ENCODE measurements around the gene DOCK4.

Gene DOCK4

DNA sequence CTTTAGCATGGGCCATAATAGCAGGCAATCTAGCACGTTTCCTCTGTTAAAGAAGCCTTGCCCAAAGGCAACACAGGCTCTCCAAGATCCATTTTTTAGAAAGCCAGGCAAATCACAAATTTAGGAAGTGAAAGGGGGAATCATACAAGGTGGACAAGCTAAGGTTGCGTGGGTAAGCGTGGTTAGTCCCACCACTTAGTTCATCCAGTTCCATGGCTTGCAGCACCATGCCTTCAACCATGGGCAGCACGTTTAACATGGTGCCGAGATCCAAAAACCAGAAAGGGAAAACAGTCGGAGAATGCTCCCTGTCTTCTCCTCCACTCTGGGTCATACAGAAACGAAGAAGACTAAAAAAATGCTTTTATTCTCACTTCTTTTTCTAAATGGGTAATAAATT, 409.5 kb downstream of the DOCK4 start:
- DNase-seq: peak in 1 of 2 donors; percentile 16

DNA sequence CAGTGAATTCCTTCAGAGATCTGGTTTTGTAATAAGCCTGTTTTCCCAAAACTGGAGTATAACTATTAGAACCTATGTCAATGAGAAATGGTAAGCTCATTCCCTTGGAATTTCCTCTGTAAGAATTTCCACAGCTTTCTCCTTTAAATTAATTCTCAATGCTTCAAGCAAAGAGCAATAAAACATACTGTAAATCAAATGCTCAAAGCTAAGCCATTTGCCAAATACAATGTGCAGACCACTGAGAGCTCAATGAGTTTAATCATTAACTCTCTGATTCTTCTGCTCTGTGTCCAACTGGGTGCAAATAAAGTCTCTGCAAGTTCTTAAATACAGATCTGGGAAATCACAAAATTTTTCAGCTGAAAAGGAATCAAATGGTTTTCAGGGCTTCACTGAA, 416.3 kb downstream of the DOCK4 start:
- DNase-seq: no peak

- no peak for DNase-seq
Measured at GRCh38 chr7:111789048-111789320, 417.2 kb downstream of the DOCK4 start.

GRCh38 chr7:111788286-111789047, 417.7 kb downstream of the DOCK4 start:
- DNase-seq: no peak

DNA sequence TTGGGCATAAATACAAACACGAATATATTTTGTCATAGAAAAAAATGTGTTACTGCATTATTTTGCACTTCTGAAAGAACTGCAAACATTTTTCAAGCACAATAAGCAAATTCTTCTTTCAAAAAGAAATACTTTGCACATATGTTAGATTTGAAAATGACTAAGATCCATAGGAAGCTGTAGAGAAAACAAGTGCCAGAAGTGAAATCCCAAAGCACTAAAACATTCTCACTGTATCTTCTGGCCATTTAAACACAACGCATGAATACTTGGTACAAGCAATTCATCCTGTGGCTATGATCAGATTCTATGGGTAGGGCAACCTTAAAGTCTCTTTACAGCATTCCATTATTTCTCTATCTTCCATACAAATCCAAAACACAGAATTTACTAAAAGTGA, 418.5 kb downstream of the DOCK4 start:
- DNase-seq: no peak

GRCh38 chr7:111787099-111787498, 419.1 kb downstream of the DOCK4 start:
- DNase-seq: no peak

- no peak for DNase-seq
Measured at GRCh38 chr7:111785076-111785475, 421.1 kb downstream of the DOCK4 start.

- no peak for DNase-seq
Measured at GRCh38 chr7:111784296-111784695, 421.9 kb downstream of the DOCK4 start.

DNA sequence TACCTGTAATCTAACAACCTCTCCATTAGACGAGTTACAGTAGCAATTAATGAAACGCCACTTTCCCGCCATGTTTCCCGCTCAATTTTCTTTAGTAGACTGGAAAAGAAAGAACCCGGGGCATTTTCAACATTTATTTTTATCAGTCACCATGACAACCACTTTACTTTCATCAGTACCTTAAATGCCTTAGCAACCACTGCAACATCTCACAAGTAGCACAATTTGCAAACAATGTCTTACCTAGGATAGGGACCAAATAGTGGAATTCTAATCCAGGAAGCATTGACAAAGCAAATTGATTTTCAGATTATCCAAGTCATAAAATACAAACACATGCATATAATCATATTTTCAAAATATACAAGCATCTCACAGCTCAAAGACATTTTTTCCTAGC, 422.3 kb downstream of the DOCK4 start:
- DNase-seq: no peak

GRCh38 chr7:111780527-111780926, 425.7 kb downstream of the DOCK4 start:
- no peak for DNase-seq

DNA sequence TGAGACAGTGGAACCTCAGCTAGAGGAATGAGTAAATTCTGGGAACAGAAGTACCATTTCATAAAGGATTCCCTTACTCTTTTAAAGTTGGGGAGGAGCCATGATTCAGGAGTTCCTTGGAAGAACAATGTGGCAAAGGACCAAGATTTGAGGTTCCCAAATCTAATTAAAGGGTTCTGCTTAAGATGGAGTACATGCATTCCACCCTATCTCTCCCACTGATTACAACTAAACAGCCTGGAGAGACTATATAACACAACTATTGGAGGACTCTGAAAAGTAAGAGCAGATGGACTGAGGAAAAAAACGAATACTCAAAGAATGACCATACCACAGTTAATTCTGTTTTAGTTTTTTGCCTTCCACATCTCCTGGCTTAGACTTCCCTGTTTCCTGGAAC, 431.0 kb downstream of the DOCK4 start:
- no peak for DNase-seq

DNA sequence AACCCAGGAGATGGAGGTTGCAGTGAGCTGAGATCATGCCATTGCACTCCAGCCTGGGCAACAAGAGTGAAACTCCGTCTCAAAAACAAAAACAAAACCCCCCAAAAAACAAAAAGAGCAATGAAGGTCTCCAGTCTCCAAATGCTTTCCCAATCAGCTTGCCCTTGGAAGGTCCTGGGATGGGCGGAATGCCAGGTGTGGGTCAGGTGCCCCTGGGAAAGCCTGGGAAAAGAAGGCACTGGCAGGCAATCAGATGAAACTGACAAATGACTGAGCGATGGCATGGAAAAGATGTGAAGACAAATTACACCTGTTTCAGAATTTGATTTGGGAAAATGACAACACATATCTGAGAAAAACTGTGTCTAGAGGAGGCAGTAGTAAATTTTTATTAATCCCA, 433.5 kb downstream of the DOCK4 start:
- no peak for DNase-seq

DNA sequence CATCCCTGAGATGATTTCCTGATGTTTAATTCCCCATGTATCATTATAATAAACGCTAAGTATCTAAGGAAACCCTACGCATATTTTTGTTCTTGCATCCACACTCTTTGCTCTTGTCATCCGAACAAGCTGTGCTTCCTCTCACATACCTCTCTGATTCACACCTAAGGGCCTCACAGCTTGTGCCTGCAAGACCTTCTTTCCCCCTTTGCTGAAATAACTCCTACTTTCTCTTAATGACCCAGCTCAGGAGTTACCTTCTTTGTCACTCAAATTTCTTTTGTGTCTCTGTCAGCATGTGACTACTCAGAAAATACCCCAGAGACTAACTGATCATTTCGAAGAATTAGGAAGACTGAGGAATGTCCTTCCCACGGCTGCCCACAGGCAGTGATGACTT, 434.6 kb downstream of the DOCK4 start:
- DNase-seq: no peak

DNA sequence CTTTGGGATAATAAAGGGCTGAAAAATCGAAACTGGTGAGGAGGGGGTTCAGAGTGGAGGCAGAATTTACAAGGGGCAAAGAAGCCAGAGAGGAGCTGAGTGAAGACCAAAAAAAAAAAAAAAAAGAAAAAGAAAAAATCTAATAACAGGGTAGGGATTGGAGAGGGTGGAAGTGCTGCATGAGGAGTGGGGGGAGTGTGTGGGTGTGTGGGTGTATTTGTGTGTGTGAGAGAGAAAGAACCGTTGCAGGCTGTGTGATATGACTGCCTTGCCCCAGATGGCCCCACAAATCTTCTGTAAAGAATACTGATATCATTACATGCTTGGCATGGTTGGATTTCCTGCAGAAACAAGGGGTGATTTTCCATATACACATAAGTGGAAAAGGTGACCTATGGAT, 436.1 kb downstream of the DOCK4 start:
- no peak for DNase-seq

DNA sequence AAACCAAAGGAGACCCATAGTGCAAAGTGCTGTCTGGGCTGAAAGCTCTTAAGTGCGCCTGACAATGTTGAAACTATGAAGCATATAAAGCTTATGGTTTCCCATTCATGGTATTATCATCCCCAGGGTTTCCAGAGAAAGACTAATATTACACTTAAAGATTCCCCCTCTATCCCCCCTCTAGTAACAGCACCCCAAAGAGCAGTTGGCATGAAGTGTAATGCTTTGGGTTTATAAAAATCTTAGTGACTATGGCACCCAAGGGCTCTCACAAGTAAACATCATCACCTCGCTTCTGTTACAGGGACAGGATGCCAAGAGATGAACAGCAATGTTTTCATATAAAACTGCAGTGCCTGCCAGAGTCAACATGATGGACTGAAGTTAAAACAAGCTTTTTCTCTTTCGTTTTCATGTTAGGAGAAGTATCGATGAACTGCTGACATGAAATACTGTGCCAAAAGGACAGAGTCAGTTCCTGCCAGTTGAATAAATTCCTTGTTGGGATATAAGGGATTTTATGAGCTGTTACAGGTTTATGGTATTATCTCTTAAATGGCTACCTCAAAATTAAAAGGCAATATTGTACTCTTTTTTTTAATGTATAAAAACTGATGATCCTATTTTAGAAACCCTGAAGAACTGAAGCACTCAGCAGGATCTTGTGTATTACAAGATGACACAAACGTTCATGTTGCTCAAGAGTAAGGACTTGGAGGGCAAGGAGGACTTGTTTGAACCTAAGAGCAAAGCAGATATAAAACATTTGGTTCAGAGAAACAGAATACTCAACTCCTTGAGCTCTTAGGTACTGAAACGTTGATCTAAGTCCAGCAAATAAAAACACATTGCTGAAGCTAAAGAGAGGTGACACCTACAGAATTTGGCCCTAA, 440.2 kb downstream of the DOCK4 start:
- DNase-seq: no peak

DNA sequence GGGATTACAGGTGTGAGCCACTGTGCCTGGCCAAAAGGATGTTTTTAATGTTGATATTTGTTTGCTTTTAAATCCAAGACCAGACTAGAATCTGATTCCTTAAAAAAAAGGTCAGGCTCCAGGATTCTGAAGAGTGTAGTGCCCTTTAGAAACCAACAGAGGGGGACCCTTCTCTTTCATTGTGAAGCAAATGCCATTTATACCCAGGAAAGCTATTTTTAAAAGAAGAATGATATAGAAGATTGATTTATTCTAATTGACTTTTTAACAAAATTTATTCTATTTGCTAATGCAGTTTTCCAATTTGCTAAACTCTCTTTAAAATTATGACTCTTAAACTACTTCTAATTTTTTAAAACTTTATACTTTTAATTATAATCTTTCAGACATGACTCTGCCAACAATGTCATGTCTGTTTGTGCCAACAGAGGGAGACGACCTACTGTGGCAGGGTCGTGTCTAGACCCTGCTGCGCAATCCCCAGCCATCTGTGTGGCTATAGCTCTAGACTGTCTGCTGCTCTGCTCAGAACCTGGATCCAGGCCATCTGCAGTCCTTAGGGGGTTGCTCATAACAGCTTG, 442.9 kb downstream of the DOCK4 start:
- DNase-seq: no peak

- DNase-seq: no peak
Measured at GRCh38 chr7:111762799-111763198, 443.4 kb downstream of the DOCK4 start.

GRCh38 chr7:111762211-111762610, 444.0 kb downstream of the DOCK4 start:
- no peak for DNase-seq

GRCh38 chr7:111760043-111760442, 446.2 kb downstream of the DOCK4 start:
- no peak for DNase-seq

GRCh38 chr7:111758332-111758731, 447.9 kb downstream of the DOCK4 start:
- no peak for DNase-seq

DNA sequence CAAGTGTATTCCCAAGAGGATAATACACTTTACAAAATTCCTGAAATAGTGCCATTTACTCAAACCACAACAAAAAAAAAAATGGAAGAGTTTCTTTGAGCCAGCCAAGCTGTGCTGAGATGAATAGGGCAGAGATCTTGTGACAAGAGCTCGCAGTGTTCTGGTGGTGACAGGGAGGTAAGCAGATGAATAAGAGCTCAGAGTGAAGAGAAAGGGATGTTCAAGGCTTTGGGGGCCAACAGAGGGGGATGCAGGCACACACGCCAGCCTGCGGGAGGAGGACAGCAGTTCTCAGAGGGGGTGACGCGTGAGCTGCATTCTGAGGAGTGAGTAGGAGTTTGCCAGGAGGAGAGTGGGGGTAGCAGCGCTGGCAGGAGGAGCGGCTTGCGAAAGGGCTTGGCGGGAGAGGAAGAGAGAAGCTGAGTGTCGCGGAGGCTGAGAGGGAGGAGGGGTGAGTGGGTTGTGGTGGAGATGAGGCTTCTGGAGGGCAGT, 449.5 kb downstream of the DOCK4 start:
- DNase-seq: no peak

DNA sequence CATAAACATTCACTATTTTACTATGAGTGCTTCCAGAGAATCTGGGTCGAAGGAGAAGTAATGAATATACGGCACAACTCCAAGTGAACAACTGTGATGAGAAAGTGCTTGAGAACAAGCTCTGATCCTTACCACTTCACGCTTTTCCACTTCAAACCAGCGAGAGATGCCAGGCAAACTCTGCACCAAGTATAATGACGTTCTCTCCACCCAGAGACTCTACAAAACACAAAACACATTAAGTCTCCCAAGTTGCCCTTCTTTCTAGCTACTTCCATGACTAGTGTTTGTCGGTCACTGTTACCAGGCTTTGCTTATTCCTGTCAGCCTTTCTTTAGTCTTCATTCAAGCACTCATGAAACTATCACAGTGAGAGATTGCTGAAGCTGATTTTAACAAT, 450.8 kb downstream of the DOCK4 start:
- no peak for DNase-seq

DNA sequence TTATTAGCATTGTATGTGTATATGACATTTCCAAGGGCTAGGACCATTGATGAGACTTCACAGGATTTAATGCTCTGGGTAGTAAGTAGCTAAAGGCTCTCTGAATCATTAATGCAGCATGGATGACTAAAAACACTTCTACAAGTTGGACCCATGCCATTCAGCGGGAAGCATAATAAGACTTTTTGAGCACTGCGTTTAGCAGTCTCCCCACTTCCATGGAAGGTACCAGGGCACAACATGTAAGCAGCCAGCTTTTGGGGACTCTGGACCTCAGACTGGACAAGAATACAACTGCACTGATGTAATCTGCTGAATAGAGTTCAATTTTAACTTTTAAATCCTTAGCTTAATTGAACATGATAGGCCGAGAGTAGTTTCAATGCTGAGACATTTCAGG, 452.2 kb downstream of the DOCK4 start:
- no peak for DNase-seq

DNA sequence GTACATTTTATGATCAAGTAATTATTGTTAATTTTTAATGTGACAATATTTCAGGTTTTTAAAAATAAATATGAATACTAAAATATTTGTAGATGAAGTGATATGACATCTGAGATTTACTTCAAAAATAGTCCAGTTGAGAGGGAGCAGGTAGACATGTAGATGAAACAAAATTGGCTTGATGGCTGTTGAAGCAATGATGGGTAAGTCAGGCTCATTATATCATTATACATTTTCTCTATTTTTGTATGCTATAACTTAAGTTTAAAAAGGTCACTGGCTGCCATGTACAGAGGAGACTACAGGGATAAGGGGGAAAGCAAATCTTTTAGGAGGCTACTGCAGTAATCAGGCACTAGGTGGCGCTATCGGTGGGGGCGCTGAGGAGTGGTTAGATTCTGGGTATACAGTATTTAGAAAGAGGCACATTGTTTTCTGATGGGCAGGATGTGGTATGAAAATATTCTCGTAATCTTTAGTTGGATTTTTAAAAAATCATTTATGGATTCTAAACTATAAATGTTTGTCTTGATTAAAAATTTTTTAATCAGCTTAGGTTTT, 454.1 kb downstream of the DOCK4 start:
- peak; percentile 57 to 70 for DNase-seq

All from stimulated activated CD4-positive, alpha-beta T cell treated with anti-CD3 and anti-CD28 coated beads, Interleukin-2, amount 100 ng/mL, for 24 hours (primary cell).